Activated CD8-positive, alpha-beta memory T cell treated with anti-CD3 and anti-CD28 coated beads, Interleukin-2, amount 50 U/mL, for 24 hours (primary cell): ENCODE data around the gene DCLK1.
"Not testable (repeated sequence)": the region's sequence is repeated elsewhere in the genome, so short reads cannot be mapped to it uniquely, and the experiment has no call there.

Source experiments
- DNase-seq: peaks from one replicate; pipeline ENCODE4 v3.0.0-alpha.2; 2020; ENCODE audit errors: extremely low read depth

The DCLK1 gene

DNA sequence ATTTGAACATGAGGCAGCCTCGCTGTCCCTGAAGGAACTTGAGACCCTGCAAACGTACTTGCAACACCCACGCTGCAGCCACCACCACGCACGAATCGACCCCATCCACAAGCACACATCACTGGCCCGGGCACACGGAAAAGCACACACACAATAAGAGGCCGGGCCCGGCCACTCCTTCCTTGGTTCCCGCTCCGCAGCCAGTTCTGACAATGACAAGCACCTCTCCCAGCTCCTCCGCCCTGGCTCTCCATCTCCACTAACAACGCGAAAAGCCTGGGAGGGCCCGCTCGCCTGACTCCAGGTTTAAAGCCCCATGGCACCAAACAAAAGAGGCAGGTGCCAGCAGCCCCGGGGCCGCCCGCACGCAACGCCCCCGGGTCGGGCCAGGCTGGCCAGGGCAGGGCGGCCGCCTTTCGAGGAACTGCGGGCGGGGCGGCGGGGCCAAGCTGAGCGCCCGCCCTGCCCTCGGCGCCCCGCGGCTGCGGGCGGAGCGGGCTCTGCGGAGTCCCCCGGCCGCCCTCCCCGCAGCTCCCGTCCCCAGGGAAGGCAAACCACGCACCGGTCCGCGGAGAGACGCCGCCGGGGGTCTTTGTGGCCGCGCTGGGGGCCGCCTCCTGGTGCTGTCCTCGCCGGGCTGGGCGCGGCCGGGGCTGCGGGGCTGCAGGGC, 495 bp downstream of the DCLK1 start:
- no peak for DNase-seq

DNA sequence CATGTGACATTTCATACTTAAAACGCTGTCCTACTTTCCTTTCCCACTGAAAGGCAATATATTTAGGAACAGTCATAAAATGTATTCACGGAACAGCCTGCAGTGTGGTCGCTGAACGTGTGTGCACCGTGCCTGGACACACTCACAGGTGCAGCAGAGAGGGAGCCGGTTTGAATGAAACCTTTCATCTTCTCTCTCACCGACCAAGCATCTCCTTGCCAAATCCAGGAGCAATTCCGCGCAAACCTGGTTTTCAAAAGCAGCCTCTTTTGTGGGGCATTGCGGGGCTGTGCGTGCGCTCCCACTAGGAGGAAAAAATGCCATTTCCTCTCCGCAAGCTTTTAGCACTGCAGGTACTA, 1.0 kb downstream of the DCLK1 start:
- DNase-seq = no peak

GRCh38 chr13:36129539-36129938, 1.6 kb downstream of the DCLK1 start:
- DNase-seq = no peak

DNA sequence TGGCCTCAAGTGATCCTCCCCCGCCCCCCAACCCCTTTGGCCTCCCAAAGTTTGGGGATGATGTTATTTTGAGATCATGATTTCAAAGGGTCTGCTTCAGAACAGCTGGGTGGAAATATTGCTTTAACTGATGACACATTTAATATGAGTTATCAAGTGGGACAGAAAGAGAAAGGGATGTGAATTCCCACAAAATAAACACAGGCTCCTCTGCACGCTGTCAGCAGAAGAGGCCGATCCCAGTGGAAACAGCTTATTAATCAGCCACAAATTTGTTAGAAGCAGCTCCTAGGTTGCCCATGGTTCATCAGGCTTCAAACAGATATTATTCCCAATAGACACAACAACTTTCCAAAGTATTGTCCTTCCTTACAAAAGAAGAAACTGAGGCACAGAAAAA, 4.7 kb downstream of the DCLK1 start:
- DNase-seq = no peak

- DNase-seq = no peak
Measured at GRCh38 chr13:36125841-36126240, 5.3 kb downstream of the DCLK1 start.

- DNase-seq = no peak
Measured at GRCh38 chr13:36124236-36124822, 6.9 kb downstream of the DCLK1 start.

DNA sequence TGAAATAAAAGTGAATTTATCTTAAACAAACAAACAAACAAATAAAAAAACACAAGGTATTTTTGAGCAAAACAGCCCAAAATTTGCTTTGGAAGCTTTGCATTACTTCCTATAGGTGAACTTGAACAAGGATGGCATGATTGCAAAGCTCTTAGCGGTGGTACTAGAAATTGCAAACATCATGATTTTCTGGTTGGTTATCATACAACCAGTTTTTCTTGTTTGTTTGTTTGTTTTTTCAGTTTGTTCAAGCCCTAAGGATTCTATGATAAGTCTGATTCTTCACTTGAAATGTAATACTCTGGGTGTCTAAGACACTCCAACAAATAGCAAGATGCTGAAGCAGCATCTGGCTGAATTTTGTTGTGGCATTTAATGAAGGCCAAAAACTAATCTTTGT, 15.9 kb downstream of the DCLK1 start:
- DNase-seq = no peak

GRCh38 chr13:36114233-36114632, 16.9 kb downstream of the DCLK1 start:
- no peak for DNase-seq

GRCh38 chr13:36108954-36109353, 22.2 kb downstream of the DCLK1 start:
- DNase-seq = no peak

GRCh38 chr13:36108342-36108741, 22.8 kb downstream of the DCLK1 start:
- DNase-seq = no peak

GRCh38 chr13:36107521-36107920, 23.7 kb downstream of the DCLK1 start:
- DNase-seq = no peak

DNA sequence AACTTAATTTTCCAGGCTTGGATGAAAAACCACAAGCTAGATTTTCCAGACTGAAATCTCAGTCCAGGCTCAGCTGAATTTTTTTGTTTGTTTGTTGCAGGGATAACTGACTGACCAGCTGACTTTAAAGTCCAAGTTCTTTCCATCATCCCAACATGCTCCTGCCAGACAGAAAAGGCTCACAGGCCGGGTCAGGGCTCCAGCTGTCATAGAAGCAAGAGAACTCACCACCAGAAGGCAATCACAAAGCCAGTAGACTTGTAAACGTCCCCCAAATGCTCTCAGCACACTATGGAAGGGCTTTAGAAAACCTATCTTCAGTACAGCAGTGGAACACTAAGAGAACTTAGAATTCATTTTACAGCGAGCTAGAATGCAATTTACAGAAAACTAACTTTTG, 25.5 kb downstream of the DCLK1 start:
- no peak for DNase-seq

DNA sequence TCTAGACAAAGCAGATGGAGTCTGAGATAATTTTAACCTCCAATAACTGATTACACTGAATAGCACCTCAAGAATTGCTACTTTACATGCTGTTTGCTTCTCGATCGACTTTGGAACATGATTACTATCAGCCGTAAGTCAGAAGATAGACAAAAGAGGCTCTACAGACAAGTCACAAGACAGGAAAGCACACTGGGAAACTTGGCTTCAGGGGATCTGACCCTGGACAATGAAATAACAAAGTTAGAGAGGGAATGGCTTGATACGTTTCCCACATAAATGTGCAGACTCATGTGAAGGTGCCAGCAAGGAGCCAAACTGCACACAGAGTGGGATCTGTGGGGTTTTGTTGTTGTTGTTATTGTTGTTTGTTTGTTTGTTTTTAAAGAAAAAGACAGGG, 28.5 kb downstream of the DCLK1 start:
- DNase-seq = no peak

DNA sequence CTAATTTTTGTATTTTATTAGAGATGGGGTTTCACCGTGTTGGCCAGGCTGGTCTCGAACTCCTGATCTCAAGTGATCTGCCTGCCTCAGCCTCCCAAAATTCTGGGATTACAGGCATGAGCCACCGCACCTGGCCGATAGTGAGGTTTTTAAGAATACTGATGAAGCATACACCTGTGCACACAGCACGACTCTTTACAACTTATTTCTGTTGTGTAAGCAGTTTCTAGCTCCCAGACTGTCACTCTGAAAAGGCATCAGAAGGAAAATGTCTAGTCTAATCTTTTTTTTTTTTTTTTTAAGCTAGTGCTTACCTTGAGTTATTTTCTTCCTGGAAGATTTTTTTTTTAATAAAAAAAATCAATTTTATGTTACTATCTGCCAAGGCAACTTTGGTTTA, 29.3 kb downstream of the DCLK1 start:
- not testable (repeated sequence) for DNase-seq

DNA sequence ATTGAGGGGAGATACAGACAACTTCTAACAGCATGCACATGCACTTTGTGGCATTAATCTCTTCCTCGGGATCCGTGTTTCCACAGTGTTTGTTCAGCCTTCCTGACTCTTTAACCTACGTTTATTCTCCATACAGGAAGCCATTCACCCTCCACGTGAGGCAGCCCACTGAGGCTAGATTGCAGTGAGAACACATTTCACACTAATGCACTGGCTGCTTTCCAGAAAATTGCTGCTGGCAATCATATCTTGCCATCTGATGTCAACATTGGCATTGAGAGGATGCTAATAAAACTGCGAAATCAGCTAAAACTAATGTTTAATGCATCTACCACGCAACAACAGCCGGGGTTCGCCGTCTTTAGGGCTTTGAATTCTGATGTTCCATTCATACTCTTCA, 30.0 kb downstream of the DCLK1 start:
- no peak for DNase-seq

GRCh38 chr13:36098080-36098479, 33.1 kb downstream of the DCLK1 start:
- DNase-seq = no peak

DNA sequence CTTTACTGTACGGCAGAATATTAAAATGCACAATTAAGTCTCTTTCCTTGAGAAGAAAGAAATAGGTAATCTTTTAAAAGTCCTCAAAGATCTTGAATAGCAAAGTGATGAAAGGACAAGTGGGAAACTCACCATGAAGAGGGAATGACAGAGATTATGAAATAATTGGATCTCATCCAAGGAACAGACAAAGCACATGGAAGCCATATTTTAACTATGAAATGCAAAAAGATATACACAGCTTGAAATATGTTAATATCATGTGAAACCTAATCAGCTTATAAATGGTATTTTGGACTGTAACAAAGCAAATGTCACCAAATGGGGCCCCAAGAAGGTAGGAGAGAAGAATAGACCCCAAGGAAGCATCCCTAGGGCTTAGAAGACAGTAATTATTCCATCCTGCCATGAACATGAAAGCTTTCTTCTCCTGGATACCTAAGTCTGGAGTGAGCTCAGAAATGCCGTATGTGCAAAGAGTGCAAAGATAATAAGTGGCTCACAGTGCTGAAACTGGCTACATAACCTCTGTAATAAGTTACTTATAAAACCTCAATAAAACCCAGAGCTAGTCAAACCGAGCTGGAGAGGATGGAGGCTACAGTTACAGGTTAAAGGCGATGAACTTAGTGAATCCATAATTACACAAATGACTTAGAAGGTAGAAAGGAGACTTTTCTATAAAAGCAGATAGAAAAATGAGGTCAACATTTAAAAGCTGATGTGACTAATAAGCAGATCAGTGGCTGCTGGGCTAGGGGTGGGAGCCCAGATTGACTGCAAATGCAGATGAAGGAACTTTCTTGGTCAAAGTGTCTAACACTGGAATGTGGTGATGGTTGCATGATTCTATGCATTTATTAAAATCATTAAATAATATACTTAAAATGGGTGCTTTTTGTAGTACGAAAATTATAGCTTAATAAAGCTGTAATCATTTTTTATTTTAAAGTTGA, 34.4 kb downstream of the DCLK1 start:
- DNase-seq = no peak

DNA sequence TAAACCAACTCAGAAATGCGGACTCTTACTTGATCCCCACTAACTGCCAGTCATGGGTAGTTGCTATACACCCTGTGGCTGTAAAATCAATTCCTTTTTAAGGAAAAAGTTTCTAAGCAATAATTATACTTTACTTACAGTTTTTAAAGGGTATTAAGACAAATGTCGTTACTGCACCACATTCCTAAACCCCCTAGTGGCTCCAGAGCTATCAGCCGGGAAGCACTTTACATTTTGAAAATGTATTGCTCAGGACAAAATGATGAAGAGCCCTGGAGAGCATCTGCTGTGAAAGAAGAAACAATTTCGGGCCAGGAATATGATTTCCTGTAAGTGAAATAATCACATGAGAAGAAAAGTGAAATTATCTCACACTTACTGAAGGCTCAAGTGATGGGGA, 36.7 kb downstream of the DCLK1 start:
- DNase-seq = no peak

DNA sequence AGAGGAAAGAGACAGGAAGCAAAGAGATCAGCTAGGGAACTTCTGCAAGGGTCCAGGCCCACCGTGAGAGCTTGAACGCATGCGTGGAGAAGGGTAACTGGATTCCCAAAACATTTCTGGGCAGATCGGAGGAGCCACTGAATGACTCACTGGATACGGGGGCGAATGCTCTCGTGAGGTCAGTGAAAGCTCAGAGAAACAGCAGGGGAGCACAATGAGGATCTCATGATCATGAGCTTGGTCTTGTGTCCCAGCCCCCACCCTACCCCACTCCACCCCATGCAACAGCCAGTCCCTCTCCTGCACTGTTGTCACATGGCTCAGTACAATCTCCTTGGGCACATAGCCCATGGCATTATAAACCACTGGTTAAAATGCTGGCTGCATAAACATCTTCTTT, 40.6 kb downstream of the DCLK1 start:
- no peak for DNase-seq

- DNase-seq = no peak
Measured at GRCh38 chr13:36089130-36089647, 42.0 kb downstream of the DCLK1 start.

- no peak for DNase-seq
Measured at GRCh38 chr13:36088463-36088862, 42.7 kb downstream of the DCLK1 start.

- no peak for DNase-seq
Measured at GRCh38 chr13:36088001-36088400, 43.2 kb downstream of the DCLK1 start.

GRCh38 chr13:36086117-36086516, 45.1 kb downstream of the DCLK1 start:
- DNase-seq = no peak
